Measurements from ENCODE around the gene TRPM2. TPM values are rescaled to one million over a fixed set of nuclear protein-coding genes. Genes with fewer than 3 reads are reported as not detected.

Gene TRPM2
- total and polyA plus RNA-seq, 2 of the 13 experiments (the other 11 are each of a cell fraction or from before 2014, with no cell fraction given) = 0.07 to 0.20 TPM

- H2AFZ ChIP-seq (ENCODE audit: low read length) = no peak overlapping the region
- H3K27ac ChIP-seq (ENCODE audit: extremely low read length, insufficient read depth, low read length) = no peak overlapping the region
- intact Hi-C loops (cut with micrococcal nuclease; ENCODE audit: unreplicated experiment) = no loop called here
- H4K20me1 ChIP-seq (ENCODE audit: insufficient read depth, low read length) = no peaks in the 10 kb centered on the region
- H3K9ac ChIP-seq (ENCODE audit: insufficient read depth, low read depth, low read length) = no peak overlapping the region
- H3K27me3 ChIP-seq (ENCODE audit: control insufficient read depth in 1 of 2, insufficient read depth in 2 of 2, low read length in 2 of 2) = peaks cover 6 to 17% of the 10 kb centered on the region in 2 experiments; a peak in 4 of 5 replicates
- WGBS (ENCODE audit: low lambda C conversion rate) = 24% methylated on average over 20 of the region's 24 CpGs
- H3K4me1 ChIP-seq (ENCODE audit: insufficient read depth, low read length) = peaks cover 22% of the 10 kb centered on the region
- no TSS peak for BruUV-seq (replicated peaks)
- no peak; the same call in 1 of the 3 replicates for ATAC-seq
- no peak overlapping the region; a peak in 1 of 6 replicates for H3K4me3 ChIP-seq (replicated peaks in 1 of 3; ENCODE audit: insufficient read depth in 1 of 3, low read depth in 2 of 3, low read length in 3 of 3)
- peak overlapping the region; percentile 24; the same call in 1 of the 2 replicates for H3K4me2 ChIP-seq (ENCODE audit: low read depth, low read length)
- no peaks in the 10 kb centered on the region for H3K79me2 ChIP-seq (ENCODE audit: insufficient read depth, low read length)
- no peak for FAIRE-seq
- DNase-seq (ENCODE audit: low spot score) = peak; percentile 16
- H3K36me3 ChIP-seq (replicated peaks in 1 of 2; ENCODE audit: control insufficient read depth in 1 of 2, insufficient read depth in 2 of 2, low read length in 2 of 2) = no peaks in the 10 kb centered on the region
- POLR2A ChIA-PET = interaction anchor here (1.6 kb wide), 1 partner anchor 16 kb away, joined by 4 read pairs; the partner anchor contains the start of gene CFAP410
- in situ Hi-C loops (cut with HindIII; ENCODE audit: extremely low pct_ligation_motif_present, low pct_unique_long_range_greater_than_20kb) = no loop called here
- H3K9me3 ChIP-seq (ENCODE audit: low read length) = no peaks in the 10 kb centered on the region
- CTCF ChIA-PET (ENCODE audit: low intra/inter-chr PET ratio, low total read pairs) = no interaction called here
- peak; percentile 29; the same call in 1 of the 2 replicates for TF ChIP-seq HDAC1 (CRISPR knock-in tag; IDR thresholded peaks at IDR 0.05)
- peak; percentile 60 for TF ChIP-seq RARA (CRISPR knock-in tag; IDR thresholded peaks at IDR 0.05)
- no peak for TF ChIP-seq ZNF44 (CRISPR knock-in tag; IDR thresholded peaks at IDR 0.05)
- no peak for TF ChIP-seq NFE2L1 (CRISPR knock-in tag; IDR thresholded peaks at IDR 0.05; ENCODE audit: borderline replicate concordance)
- peak; percentile 72 for TF ChIP-seq HNF4A (CRISPR knock-in tag; IDR thresholded peaks at IDR 0.05)
- 0 out of 2 replicates have a peak, but pooled peaks have one; percentile 28 for TF ChIP-seq ZMYM3 (CRISPR knock-in tag; IDR thresholded peaks at IDR 0.05)
- no peak for TF ChIP-seq PTBP1 (IDR thresholded peaks at IDR 0.05; ENCODE audit: low read depth, low read length, poor library complexity, severe bottlenecking)
- TF ChIP-seq ZNF713 (CRISPR knock-in tag; IDR thresholded peaks at IDR 0.05) = no peak
- TF ChIP-seq NCOR1 (IDR thresholded peaks at IDR 0.05; ENCODE audit: borderline replicate concordance, low read length) = peak; percentile 46; the same call in 1 of the 2 replicates
- TF ChIP-seq SAP130 (CRISPR knock-in tag; IDR thresholded peaks at IDR 0.05; ENCODE audit: low read depth) = peak; percentile 54; the same call in 1 of the 2 replicates
- TF ChIP-seq ZNF263 (CRISPR knock-in tag; IDR thresholded peaks at IDR 0.05) = peak; percentile 47; the same call in 1 of the 2 replicates
- TF ChIP-seq ZNF740 (CRISPR knock-in tag; IDR thresholded peaks at IDR 0.05) = no peak
- TF ChIP-seq HNF4G (IDR thresholded peaks at IDR 0.05; ENCODE audit: borderline replicate concordance, low read depth, low read length) = peak; percentile 58; the same call in 1 of the 2 replicates
- no peak for TF ChIP-seq HNF4G (CRISPR knock-in tag; IDR thresholded peaks at IDR 0.05; ENCODE audit: borderline replicate concordance, low read depth)
- peak; percentile 27; the same call in 1 of the 2 replicates for TF ChIP-seq NR2C2 (CRISPR knock-in tag; IDR thresholded peaks at IDR 0.05; ENCODE audit: borderline replicate concordance)
- TF ChIP-seq NR2F2 (IDR thresholded peaks at IDR 0.05; ENCODE audit: borderline replicate concordance, low read depth) = peak; percentile 54
- no peak for TF ChIP-seq FOXC1 (CRISPR knock-in tag; IDR thresholded peaks at IDR 0.05; ENCODE audit: borderline replicate concordance)
- no peak for TF ChIP-seq KLF15 (CRISPR knock-in tag; IDR thresholded peaks at IDR 0.05; ENCODE audit: borderline replicate concordance)
- TF ChIP-seq ZFP36 (IDR thresholded peaks at IDR 0.05; ENCODE audit: borderline replicate concordance, low read depth, low read length, partially characterized antibody) = peak; percentile 89
- TF ChIP-seq NR2F1 (CRISPR knock-in tag; IDR thresholded peaks at IDR 0.05) = peak; percentile 56 to 81; a peak in 2 of 4 replicates
- TF ChIP-seq TFAP4 (IDR thresholded peaks at IDR 0.05; ENCODE audit: borderline replicate concordance, low read depth) = peak; percentile 50; the same call in 1 of the 2 replicates
- TF ChIP-seq TGIF2 (CRISPR knock-in tag; IDR thresholded peaks at IDR 0.05) = 0 out of 2 replicates have a peak, but pooled peaks have one; percentile 25
- TF ChIP-seq ESRRA (CRISPR knock-in tag; IDR thresholded peaks at IDR 0.05; ENCODE audit: low read depth) = peak; percentile 58; the same call in 1 of the 2 replicates
- peak; percentile 23; the same call in 1 of the 2 replicates for TF ChIP-seq BHLHE40 (IDR thresholded peaks at IDR 0.05; ENCODE audit: low read length)
These were observed 1.7 kb downstream of the TRPM2 start for GRCh38 chr21:44354775-44355771.

Measured in HepG2 (cell line).